Activated CD4-positive, CD25-positive, alpha-beta regulatory T cell (primary cell): ENCODE data around the gene UNC80.

ENCODE experiments used
- DNase-seq, 4 experiments: peaks; one replicate each; lab custom pipeline; 2025; lab: John Stamatoyannopoulos, UW

The UNC80 gene

DNA sequence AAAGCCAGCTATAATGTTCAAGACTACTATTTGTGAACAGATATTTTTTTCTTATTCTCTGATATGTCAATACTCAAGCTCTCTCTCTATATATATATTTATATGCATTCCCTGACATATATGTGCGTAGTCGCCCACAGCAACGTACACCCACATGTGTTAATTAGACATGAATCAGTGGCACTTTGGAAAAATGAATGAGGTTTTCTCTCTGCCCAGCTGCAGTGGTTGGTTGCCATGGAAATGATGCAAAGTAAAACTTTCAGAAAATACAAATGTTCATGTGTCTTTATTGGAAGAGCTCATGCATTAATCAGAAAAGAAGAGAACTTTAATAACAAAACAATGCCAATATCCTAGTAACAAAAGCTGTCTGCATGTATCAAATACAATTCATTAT is 34.7 kb downstream of the UNC80 start:
- DNase-seq: no peak

DNA sequence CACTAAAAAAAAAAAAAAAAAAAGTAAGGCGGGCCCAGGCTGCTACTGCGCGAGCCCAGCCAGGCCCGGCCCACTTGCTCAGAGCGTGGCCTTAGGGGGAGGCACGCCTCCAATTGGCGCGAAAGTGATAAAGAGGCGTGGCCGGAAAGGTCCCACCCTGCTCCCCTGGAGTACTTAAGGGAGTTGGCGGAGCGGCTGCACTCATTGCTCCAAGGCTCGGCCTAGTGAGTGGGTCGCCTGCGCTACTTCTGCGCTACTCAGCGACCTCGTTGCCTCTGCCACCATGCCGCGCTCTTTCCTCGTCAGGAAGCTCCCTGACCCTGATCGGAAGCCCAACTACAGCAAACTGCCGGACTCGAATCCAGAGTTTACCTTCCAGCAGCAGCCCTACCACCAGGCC is 36.9 kb downstream of the UNC80 start:
- no peak for DNase-seq

DNA sequence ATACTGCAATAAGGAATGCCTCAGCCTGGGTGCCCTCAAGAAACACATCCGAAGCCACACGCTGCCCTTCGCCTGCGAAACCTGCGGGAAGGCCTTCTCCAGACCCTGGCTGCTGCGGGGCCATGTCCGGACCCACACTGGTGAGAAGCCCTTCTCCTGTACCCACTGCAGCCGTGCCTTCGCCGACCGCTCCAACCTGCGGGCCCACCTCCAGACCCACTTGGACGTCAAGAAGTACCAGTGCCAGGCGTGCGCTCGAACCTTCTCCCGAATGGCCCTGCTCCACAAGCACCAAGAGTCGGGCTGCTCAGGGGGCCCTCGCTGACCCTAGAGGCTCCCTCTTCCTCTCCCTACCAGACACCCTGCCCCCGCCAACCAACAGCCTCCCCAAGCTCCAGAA is 37.6 kb downstream of the UNC80 start:
- DNase-seq: no peak

DNA sequence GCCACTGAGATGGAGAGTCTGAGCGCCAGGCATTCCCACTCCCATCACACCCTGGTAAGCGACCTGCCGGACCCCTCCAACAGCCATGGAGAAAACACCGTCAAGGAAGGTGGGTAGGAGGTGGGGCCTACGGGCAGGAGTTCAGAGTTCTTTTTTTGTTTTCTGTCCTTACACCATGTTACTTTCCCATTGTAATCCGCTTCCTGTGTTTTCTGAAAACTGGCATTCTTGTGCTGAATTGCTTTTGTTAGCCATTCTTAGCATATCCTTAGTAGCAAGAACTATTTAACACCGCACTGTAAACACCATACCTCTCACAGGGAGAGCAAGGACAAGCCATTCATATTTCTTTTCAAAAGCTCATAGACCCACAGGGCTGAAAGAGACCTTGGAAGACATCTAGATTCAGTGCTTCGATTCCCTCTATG is 46.2 kb downstream of the UNC80 start:
- DNase-seq: no peak

DNA sequence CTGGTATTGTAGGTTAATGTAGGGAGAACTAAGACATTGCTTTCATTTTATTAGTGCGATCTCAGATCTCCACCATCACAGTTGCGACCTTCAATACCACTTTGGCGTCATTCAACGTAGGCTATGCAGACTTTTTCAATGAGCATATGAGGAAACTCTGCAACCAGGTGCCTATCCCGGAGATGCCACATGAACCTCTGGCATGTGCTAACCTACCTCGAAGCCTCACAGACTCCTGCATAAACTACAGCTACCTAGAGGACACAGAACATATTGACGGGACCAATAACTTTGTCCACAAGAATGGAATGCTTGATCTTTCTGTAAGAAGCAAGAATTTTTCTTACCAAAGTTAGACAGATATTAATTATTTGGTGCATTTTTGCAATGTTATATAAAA is 47.3 kb downstream of the UNC80 start:
- no peak for DNase-seq

DNA sequence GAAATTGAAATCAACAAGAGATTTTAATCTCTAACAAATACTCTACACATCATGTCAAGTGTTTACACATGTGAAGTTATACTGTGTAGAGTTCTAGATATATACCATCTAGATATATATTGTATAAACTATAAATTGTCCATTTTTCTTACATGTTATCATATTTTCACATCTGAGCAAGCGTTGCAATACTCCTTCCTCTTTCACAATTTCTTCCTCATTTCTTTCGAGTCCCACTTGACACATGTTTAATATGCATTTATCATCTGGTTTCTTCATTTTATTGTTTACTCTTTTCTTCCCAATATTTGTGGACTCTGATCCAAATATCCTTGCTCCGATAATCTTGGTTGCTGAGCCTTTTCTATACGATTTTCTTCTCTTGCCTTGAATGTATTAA is 50.2 kb downstream of the UNC80 start:
- DNase-seq: no peak

DNA sequence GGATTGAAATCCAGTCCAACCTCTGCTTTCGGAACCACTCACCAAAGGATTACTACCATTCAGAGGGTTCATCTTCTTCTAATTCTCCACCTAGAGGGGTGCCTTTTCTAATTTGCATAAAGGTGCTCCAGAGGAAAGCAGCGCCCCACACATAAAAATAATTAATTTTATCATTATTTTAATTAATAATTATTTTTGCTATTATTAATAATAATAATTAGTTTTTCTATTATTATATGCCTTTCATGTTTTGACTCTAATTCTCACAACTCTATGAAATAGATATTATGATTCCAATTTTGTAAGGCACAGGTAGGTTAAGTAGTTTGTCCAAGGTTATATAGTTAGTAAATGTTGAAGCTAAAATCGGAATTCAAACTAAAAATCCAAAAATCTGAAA is 51.9 kb downstream of the UNC80 start:
- no peak for DNase-seq

DNA sequence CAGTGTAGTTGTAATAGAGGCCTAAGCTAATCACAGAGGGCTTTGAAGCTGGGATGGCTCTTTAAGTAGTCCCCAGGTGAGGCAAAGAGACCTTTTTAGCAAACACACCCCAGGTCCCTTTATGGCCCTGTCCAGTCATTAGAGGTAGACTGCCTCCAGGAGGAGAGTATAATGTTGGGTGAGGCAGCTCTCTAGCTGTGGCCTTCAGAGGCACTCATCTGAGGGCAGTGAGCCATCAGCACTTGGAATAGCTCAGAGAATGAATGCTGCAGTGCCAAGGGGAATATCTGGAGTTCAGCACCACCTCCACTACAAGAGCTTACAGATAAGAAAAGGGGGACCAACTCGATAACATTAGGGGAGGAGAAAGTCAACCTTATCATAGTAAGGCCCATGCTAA is 52.8 kb downstream of the UNC80 start:
- DNase-seq: no peak

DNA sequence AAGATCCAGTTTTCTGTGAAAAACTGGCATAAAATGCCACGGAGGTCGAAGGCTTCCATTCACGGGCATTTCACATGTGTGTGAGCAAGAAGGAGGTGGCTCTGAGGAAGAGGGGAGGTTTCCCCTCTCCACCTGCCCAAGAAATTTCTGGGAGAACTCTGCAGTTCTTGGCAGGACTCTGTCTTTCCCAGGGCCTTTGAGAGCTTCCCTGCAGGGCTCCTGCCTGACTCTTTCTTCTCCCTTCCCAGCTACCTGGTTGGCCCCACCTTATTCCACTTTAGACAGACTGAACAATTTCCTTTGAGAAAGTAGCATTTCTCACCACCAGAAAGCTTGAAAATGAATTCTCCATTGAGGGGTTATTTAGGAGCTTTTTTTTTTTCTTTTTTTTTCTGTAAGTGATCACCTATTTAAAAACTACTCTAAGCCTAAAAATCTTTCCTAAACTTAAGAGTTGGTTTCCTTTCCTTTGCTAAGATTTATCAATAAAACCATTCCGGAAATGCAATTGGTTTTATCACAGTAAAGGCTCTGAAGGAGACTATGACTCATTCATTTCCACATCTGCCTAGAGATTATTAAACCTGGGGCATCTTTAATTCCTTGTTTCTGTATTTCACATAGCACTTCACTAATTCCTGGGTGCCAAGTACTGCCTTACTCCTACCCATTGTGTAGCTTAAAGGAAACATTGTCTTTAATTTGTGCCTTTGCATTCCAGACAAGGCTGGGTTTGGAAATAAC is 59.3 kb downstream of the UNC80 start:
- no peak for DNase-seq

DNA sequence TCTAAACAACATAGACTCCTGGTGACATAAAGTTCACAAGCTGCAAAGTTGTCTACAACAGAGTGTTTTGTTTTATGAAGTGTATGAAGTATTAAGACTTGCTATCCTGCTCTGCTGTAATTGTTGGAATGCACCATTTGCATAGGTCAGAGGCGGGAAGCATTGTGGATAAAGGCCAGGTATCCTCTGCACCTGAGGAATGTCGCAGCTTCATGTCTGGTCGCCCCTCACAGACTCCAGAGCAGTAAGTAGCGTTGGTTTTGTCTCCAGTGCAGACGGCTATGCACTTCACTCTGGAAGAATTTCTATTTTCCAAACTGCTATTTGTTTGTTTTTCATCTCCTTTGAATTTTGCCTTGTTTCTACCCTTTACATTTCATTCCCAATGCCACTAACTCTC is 63.1 kb downstream of the UNC80 start:
- no peak for DNase-seq

DNA sequence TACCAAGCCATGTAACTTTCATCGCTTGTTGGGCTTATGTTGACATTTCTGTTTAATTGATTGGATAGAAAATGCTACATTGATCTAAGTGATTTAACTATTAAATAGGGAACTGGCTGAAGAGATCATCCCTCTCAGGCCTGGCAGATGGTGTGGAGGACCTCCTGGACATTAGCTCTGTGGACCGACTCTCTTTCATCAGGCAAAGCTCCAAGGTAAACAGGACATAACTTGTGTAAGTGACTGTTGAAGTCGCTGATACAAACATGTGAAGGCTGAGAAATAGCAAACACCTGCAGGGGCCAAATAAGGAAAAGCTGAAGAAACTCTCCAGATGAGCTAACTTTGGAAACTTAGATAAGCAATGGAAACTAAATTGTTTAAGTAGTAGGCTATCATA is 68.8 kb downstream of the UNC80 start:
- no peak for DNase-seq

DNA sequence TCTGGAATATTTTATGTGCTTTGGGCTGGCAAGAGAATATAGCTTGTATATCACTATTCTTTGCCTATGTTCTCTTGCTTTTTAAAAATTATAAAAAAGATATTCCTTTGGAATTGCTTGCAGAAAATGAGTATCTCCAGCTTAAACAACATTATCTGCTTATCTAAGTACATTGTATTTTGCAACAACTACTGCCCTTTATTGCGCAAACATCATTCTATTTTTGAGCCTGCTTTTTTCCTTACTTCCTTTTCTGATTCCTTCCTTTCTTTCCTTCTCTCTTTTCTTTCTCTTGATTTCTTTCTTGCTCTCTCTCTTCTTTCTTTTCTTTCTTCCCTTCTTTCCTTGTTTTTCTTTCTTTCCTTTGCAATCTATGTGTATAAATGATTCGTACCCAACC is 74.0 kb downstream of the UNC80 start:
- DNase-seq: no peak

DNA sequence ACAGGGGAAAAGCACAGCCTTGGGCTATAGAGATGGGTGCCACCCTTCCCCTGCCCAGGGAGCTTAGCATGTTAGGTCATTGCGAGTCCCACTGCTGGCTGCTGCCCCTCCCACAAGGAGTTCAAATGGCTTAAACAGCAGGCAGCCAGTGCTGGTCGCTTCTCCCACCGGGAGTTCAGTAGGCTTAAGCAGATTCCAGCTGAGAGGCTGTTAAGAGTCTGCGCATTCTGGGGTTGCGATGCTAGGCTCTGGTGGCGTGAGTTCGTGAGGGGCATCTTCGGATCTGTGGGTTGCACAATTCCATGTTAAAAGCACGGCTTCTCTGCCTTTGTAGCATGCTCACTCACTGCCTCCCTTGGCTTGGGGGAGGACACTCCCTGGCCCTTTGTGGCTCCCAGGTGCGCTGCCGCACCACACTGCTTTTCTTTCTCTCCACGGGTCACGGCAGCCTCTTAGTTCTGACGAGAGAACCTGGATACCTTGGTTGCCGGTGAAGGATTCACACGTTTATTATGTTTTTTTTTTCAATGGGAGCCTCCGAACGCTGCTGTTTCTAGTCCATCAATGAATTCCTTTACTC is 93.2 kb downstream of the UNC80 start:
- no peak for DNase-seq

DNA sequence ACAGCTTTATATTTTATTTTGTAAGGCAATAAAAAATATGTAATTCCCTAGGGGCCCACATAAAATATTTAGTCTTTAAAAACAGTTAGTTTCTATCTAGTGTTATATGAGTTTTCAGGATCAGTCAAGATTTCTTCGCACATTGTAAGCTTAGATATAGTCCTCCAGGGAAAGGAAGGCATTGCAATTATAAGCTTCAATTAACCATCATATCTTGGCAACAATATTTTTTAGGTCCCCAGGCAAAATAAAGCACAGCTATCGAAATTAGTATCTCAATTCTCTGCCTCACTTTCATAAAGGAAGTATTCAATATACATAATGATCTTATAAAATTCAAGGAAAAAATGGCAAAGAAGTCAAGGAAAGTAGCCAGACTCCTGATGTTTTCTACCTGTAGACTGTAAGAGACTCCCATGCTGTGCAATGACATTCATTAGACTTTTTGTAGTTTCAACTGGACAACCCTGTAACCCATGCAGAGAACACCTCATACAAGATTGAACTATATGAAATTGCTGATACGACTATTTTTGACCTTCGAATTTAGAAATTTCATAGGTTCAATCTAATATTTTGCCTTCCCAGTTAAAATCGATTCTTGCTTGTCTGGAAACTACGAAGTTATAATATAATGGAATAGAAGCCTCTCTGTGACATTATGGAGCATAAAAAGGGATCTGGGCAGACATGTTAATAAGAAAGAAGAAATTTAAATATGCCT is 96.8 kb downstream of the UNC80 start:
- DNase-seq: no peak

DNA sequence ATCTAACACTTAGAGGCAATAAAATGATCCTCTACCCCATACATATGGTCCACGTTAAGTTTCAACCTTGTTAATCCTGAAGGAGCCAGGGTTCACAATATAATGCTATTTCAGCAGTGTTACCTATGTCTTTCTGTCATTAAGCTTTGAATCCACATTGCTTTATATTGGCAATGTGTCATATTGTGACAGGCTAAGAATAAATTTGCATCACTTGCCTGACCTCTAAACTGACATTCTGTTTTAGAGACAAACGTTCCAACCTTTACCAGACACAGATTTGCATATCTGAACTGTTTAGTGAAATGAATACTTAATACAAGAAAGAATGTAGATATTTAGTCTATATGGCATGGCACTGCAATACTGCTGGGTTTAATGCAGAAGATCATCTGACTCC is 98.4 kb downstream of the UNC80 start:
- DNase-seq: no peak

DNA sequence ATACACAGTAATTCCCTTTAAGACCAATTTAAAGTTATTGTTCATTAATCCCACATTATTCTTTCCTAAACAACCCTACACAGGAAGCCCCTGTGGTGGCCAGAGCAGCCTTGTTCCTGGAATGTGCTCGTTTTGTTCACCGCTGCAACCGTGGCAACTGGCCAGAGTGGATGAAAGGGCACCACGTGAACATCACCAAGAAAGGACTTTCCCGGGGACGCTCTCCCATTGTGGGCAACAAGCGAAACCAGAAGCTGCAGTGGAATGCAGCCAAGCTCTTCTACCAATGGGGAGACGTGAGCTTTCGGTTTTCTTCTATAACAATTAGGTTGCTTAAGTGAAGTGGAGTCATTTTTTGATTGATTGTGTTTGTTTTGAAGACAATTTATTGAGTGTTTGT is 101.0 kb downstream of the UNC80 start:
- no peak for DNase-seq

DNA sequence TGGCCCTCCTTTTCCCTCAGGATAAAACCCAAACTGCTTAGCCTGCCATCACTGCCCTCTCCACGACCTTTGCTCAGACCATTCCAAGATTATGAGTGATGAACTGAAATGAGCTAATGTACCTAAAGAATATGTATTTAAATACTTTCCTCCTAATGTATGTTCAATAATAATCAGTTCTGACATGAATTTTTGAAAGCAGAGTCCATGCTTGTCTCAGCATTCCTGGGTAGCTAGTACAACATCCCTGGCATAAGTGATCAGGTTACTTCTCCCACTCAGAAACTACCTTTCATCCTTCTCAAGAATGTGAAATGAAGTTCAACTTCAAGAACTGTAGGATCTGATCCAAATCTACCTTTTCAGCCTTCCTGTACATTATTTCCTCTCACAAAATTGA is 103.6 kb downstream of the UNC80 start:
- DNase-seq: no peak

DNA sequence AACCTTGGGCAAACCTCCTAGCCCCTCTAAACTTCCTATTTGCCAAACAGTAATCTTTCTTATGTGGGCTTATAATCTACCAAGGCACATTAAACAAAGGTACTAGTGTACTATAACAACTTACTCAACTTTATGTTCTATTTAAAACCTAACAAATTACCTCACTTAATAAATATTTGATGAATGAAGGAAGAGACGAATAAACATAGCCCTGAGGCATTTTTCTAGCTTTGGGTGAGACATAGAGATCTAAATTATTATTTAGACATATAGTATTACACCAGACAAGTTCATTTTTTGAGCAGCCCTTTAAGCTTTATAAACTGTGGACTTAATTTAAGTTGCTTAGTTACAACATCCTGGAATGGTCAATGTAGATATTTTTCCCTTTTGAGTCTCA is 104.6 kb downstream of the UNC80 start:
- no peak for DNase-seq

DNA sequence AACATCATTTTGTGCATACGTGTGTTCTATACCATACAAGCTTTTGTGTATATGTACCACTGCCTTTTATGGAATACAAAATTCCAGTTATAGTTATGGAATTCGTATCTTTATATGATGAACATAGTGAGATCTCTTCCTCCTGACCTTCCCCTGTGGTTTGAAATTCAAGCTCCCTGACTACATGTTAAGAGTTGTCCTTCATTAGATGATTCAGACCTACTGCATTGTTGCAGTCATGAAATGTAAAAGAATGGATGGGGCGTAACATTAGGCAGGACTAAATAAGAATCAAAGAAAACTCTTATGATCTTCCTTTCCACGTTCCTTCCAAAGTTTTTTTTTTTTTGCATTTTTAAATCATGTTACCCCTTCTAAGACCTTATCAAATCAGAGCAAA is 107.1 kb downstream of the UNC80 start:
- DNase-seq: no peak

DNA sequence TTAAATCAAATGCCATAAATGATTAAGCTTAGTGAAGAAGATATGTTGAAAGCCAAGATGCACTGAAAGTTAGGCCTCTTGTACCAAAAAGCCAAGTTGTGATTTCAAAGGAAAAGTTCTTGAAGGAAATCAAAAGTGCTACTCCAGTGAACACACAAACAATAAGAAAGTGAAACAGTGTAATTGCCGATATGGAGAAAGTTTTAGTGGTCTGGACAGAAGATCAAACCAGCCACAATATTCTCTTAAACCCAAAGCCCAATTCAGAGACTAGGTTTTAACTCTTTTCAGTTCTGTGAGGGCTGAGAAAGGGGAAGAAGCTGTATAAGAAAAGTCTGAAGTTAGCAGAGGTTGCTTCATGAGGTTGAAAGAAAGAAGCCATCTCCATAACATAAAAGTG is 129.0 kb downstream of the UNC80 start:
- DNase-seq: no peak

DNA sequence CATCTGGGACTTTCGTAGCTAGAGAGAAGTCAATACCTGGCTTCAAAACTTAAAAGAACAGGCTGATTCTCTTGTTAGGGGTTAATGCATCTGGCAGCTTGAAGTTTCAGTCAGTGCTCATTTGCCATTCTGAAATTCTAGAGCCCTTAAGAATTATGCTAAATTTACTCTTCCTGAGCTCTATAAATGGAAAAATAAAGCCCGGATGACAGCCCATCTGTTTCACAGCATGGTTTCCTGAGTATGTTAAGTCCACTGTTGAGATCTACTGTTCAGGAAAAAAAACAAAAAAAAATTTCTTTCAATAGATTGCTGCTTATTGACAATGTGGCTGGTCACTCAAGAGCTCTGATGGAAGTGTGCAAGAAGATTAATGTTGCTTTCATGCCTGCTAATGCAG is 129.5 kb downstream of the UNC80 start:
- no peak for DNase-seq

DNA sequence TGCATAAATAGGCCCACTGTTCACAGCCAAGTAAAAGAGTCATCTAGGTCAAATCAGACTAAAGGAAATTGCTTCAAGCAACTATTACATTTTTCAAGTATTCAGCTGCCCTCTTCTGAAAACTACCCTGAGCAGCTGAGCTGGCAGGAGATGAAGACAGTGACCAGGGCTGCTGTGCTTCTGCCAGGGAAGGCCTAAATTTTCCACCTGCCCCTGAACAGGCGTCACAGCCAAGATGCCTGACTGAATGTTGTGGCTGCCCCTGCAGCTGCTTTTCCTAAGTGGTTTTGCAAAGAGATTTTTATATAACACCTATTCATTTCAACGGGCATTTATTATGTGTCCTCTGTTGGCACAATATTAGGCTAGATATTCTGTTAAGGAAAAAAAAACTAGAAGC is 134.1 kb downstream of the UNC80 start:
- no peak for DNase-seq

DNA sequence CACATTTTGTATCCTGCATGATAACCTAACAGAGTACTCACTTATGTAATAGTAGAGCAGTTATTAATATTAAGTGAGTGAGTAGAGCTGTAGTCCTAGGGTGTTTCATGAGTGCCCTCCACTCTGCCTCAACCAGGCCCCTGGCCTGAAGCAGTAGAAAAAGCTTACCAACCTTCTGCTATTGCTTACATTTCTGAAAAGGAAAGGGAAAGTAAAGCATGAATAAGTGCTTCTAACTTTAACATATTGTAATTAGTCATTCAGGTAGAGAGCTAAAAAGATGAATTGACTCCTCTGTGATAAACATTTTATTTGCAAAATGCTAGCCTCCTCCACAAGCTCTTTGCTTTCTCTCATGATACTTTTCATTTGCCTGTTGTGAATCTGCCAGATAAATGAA is 136.1 kb downstream of the UNC80 start:
- no peak for DNase-seq

DNA sequence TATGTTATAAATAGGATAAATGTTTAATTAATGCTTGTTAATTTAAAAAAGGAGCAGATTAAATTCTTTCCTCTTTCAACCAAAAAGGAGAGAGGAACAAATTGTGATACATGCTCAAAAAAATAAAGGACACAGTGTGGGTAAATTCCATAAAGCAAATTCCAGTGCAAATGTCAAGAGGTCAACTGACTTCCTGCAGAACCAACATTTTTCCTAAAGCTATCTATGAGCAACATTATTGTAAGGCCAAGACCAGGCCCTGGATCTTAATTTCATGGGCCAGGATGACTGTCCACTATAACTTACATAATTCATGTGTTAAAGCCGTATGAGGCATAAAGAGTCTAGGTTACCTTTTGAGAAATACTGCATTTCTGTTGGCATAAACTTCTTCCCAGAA is 136.9 kb downstream of the UNC80 start:
- DNase-seq: no peak
